Gastrocnemius medialis (tissue), 4 donors: ENCODE data around the gene ZEB2. TPM values are rescaled to one million over a fixed set of nuclear protein-coding genes. Genes with fewer than 3 reads are reported as not detected.
A peak's percentile ranks its signal among the peaks of the same experiment; 100 is the strongest.

ENCODE experiments used
- ATAC-seq, 2 donors: fragments of 150-250 bp; one replicate each; pipeline ENCODE4 v1.9.1; 2016
- DNase-seq, 2 donors: peaks; one replicate each; pipeline ENCODE4 v3.0.0-alpha.2; 2019
- H3K27ac ChIP-seq, 4 donors: fragments of 200-600 bp; sonication (generic); 1 replicate in 1 of 4; 2 replicates in 3 of 4; pipeline ENCODE4 v1.5.1; 2016 to 2018; ENCODE audit warnings: mild to moderate bottlenecking in 2 of 4, moderate library complexity in 1 of 4
- H3K27me3 ChIP-seq, 3 donors: fragments of 200-600 bp; sonication (generic) in 2 of 3; 1 replicate in 1 of 3; 2 replicates in 2 of 3; pipeline versions ENCODE4 v1.5.1 to v1.6.0; 2016 to 2019; ENCODE audit warnings: mild to moderate bottlenecking in 1 of 3, moderate library complexity in 1 of 3
- H3K36me3 ChIP-seq, 2 donors: fragments of 200-600 bp; sonication (generic) in 1 of 2; one replicate each; pipeline ENCODE4 v1.5.1; 2017 to 2018
- H3K4me1 ChIP-seq, 2 donors: fragments of 200-600 bp; sonication (generic) in 1 of 2; one replicate each; pipeline ENCODE4 v1.5.1; 2016 to 2017; ENCODE audit warnings: mild to moderate bottlenecking in 2 of 2
- H3K4me3 ChIP-seq, 4 donors: fragments of 200-600 bp; sonication (generic) in 3 of 4; 1 replicate in 1 of 4; 2 replicates in 3 of 4; pipeline ENCODE4 v1.5.1; 2016 to 2019; ENCODE audit warnings: mild to moderate bottlenecking in 2 of 4
- H3K9me3 ChIP-seq, 3 donors: fragments of 200-600 bp; sonication (generic) in 2 of 3; 1 replicate in 1 of 3; 2 replicates in 2 of 3; pipeline ENCODE4 v1.5.1; 2016 to 2019
- CTCF ChIP-seq, 5 experiments: fragments of 450-650 bp in 3 of 5; fragments of 200-600 bp in 2 of 5; sonication (generic) in 2 of 5; IDR thresholded peaks in 4 of 5; conservative IDR thresholded peaks in 1 of 5; 1 replicate in 4 of 5; 2 replicates in 1 of 5; pipeline ENCODE4 v1.5.1; 2016 to 2019; ENCODE audit warnings: antibody characterized with exemption in 5 of 5, mild to moderate bottlenecking in 3 of 5, moderate library complexity in 3 of 5
- POLR2A ChIP-seq, 2 donors: fragments of 450-650 bp; IDR thresholded peaks; one replicate each; pipeline ENCODE4 v1.6.1; 2017; ENCODE audit warnings: antibody characterized with exemption in 2 of 2, mild to moderate bottlenecking in 2 of 2, moderate library complexity in 2 of 2
- in situ Hi-C, 4 donors: fragments of 200-750 bp; cut with MboI; loops; one replicate each; pipeline versions ENCODE4 v1.15.0 to v1.8.0; 2017; ENCODE audit warnings: low sequenced_read_pairs in 4 of 4
- intact Hi-C: fragments of 100-400 bp; cut with DNase I; formaldehyde crosslinking; loops from one replicate; pipeline ENCODE4 v1.15.1; 2023; ENCODE audit warnings: low total_unique reads
- total RNA-seq, 4 donors: library from RNA; depleted of rRNA; stranded (reverse); fragments of >200 nt; gene quantifications; one replicate each; pipeline versions ENCODE4 v1.1.0 to v1.2.3, GENCODE V29; 2016

The ZEB2 gene
- total RNA-seq, 4 donors from 2014 or later = 21.2 to 27.6 (median 22.9) TPM

GRCh38 chr2:144523596-144524117 lies 3.7 kb upstream of the ZEB2 start:
- Histone ChIP-seq H3K27me3 (peaks cover 0 to 15% (median 0%) of the 10 kb centered on the region in 3 donors), H3K27ac (peak overlapping the region; percentile 94 to 96 (median 95)), H3K36me3 (no peaks in the 10 kb centered on the region), H3K4me3 (peak overlapping the region; percentile 47 to 65 (median 58)), H3K9me3 (no peaks in the 10 kb centered on the region), H3K4me1 (peaks cover 24 to 26% of the 10 kb centered on the region in 2 donors)
- ATAC-seq = no peak
- intact Hi-C loops = loop anchor here (5.0 kb wide), 1 partner anchor 61 kb away; no protein-coding TSS in a partner anchor
- in situ Hi-C loops = loop anchor here in 2 of 4 donors (25.0 kb wide), 1 partner anchor 186 kb away; a partner anchor contains a TSS
- no peak for TF ChIP-seq CTCF (IDR thresholded peaks at IDR 0.05 in 4 of 5, conservative IDR thresholded peaks at IDR 0.05 in 1 of 5)
- no peak for TF ChIP-seq POLR2A (IDR thresholded peaks at IDR 0.05)
- DNase-seq = no peak

- peak overlapping the region; percentile 47 to 65 (median 58) for H3K4me3 ChIP-seq
- peak in 1 of 2 donors; percentile 10 for DNase-seq
- peaks cover 0 to 20% (median 0%) of the 10 kb centered on the region in 3 donors for H3K27me3 ChIP-seq
- ATAC-seq = no peak
- H3K36me3 ChIP-seq = no peaks in the 10 kb centered on the region
- TF ChIP-seq POLR2A (IDR thresholded peaks at IDR 0.05) (no peak), CTCF (IDR thresholded peaks at IDR 0.05 in 4 of 5, conservative IDR thresholded peaks at IDR 0.05 in 1 of 5) (no peak)
- intact Hi-C loops (loop anchor here (5.0 kb wide), 1 partner anchor 61 kb away; no protein-coding TSS in a partner anchor), in situ Hi-C loops (loop anchor here in 2 of 4 donors (25.0 kb wide), 1 partner anchor 186 kb away; a partner anchor contains a TSS)
- peak overlapping the region; percentile 94 to 96 (median 95) for H3K27ac ChIP-seq
- peaks cover 26 to 29% of the 10 kb centered on the region in 2 donors for H3K4me1 ChIP-seq
- H3K9me3 ChIP-seq = no peaks in the 10 kb centered on the region
Measured at GRCh38 chr2:144522897-144523595, 3.1 kb upstream of the ZEB2 start.

- in situ Hi-C loops = loop anchor here in 2 of 4 donors (25.0 kb wide), 1 partner anchor 185 kb away; a partner anchor contains a TSS
- ATAC-seq = no peak
Measured at GRCh38 chr2:144522176-144522896, 2.4 kb upstream of the ZEB2 start.

More at GRCh38 chr2:144522176-144522896, 2.4 kb upstream of the ZEB2 start:
- no peak for TF ChIP-seq CTCF (IDR thresholded peaks at IDR 0.05 in 4 of 5, conservative IDR thresholded peaks at IDR 0.05 in 1 of 5)
- no peak for TF ChIP-seq POLR2A (IDR thresholded peaks at IDR 0.05)
- intact Hi-C loops = loop anchor here (5.0 kb wide), 1 partner anchor 60 kb away; no protein-coding TSS in a partner anchor
- peaks cover 26 to 29% of the 10 kb centered on the region in 2 donors for H3K4me1 ChIP-seq
- peak overlapping the region; percentile 47 to 65 (median 58) for H3K4me3 ChIP-seq
- H3K36me3 ChIP-seq = no peaks in the 10 kb centered on the region
- H3K27me3 ChIP-seq = peaks cover 0 to 20% (median 0%) of the 10 kb centered on the region in 3 donors
- peak overlapping the region; percentile 94 to 96 (median 95) for H3K27ac ChIP-seq
- H3K9me3 ChIP-seq = no peaks in the 10 kb centered on the region
- DNase-seq = no peak
